Heart right ventricle (tissue), 16 donors: Measurements from ENCODE around the gene IGSF9. TPM values are rescaled to one million over a fixed set of nuclear protein-coding genes. Genes with fewer than 3 reads are reported as not detected.

Experiments used
- ATAC-seq, 8 donors: fragments of 200-7000 bp; cut with Tn5 transposase; one replicate each; pipeline ENCODE4 v1.9.1; 2020; ENCODE audit warnings: mild to moderate bottlenecking in 8 of 8, moderate library complexity in 8 of 8, moderate number of reproducible peaks in 1 of 8
- DNase-seq, 2 donors: peaks; one replicate each; pipeline ENCODE4 v3.0.0-alpha.2; 2020
- H3K27ac ChIP-seq, 10 donors: fragments of 200-600 bp; sonication (generic) in 2 of 10; one replicate each; pipeline versions ENCODE4 v1.5.0 to v1.8.0; 2020 to 2022; ENCODE audit warnings: mild to moderate bottlenecking in 3 of 10
- H3K27me3 ChIP-seq, 7 donors: fragments of 200-600 bp; one replicate each; pipeline ENCODE4 v1.8.0; 2021 to 2022; ENCODE audit warnings: mild to moderate bottlenecking in 2 of 7
- H3K36me3 ChIP-seq, 9 donors: fragments of 200-600 bp; sonication (generic) in 1 of 9; one replicate each; pipeline versions ENCODE4 v1.5.0 to v1.8.0; 2020 to 2022; ENCODE audit warnings: mild to moderate bottlenecking in 2 of 9
- H3K4me1 ChIP-seq, 9 donors: fragments of 200-600 bp; sonication (generic) in 1 of 9; one replicate each; pipeline versions ENCODE4 v1.5.0 to v1.8.0; 2020 to 2022; ENCODE audit warnings: mild to moderate bottlenecking in 4 of 9
- H3K4me3 ChIP-seq, 10 donors: fragments of 200-600 bp; sonication (generic) in 2 of 10; one replicate each; pipeline versions ENCODE4 v1.5.0 to v1.8.0; 2020 to 2022; ENCODE audit warnings: mild to moderate bottlenecking in 7 of 10, moderate library complexity in 2 of 10
- H3K9me3 ChIP-seq, 11 donors: fragments of 200-600 bp in 10 of 11; sonication (generic) in 2 of 11; one replicate each; pipeline versions ENCODE4 v1.5.0 to v1.8.0; 2013 to 2022; ENCODE audit warnings: mild to moderate bottlenecking in 2 of 11, control low read depth in 1 of 11, moderate library complexity in 1 of 11
- CTCF ChIP-seq, 9 donors: fragments of 200-600 bp; sonication (generic) in 2 of 9; IDR thresholded peaks; one replicate each; pipeline versions ENCODE4 v1.5.0 to v1.8.0; 2021 to 2022; ENCODE audit warnings: antibody characterized with exemption in 9 of 9, mild to moderate bottlenecking in 5 of 9, moderate library complexity in 1 of 9
- WGBS, 2 donors: extraction: QIAGEN DNeasy Blood & Tissue Kit; methylation state at CpG; one replicate each; pipeline ENCODE4 v1.1.7; 2013; ENCODE audit warnings: inconsistent platforms in 1 of 2; 5-methylcytosine and 5-hydroxymethylcytosine counted together
- intact Hi-C, 10 donors: fragments of 100-400 bp; cut with DNase I; formaldehyde crosslinking; loops; one replicate each; pipeline versions ENCODE4 v1.11.1 to v1.14.2; 2022
- polyA plus RNA-seq, 2 donors: library from polyadenylated mRNA; stranded (reverse); fragments of 200-250 nt; gene quantifications; one replicate each; pipeline ENCODE4 v1.2.3, GENCODE V29; 2013
- total RNA-seq, 10 donors: library from RNA; stranded (reverse); fragmentation: NEBNext Ultra II Directional in 3 of 10; extraction: Animal tissue kit (Norgen Biotek cat#: 25700) in 3 of 10; gene quantifications; one replicate each; pipeline versions ENCODE4 v1.2.1 to v1.2.4, GENCODE V29; 2021 to 2023
- donor health status: Arrhythmogenic right ventricular cardiomyopathy.
- donor health status: ischemic (EF 13 %, LVEDD 7.1; RV severe dilation, severe dysfunction).
- donor health status: healthy with polysubstance abuse.
- donor health status: DM: no; HTN: yes; CAD: no.
- donor health status: DM: no; HTN: no; CAD: no.
- donor health status: ischemic (EF 25% LVEDD 6.9; RV normal size, moderate dysfunction).
- donor health status: ischemic (EF 25% LVEDD 5.7; RV mildly dilated, moderate dysfunction).
- donor health status: healthy.
- donor health status: DM: yes; HTN: yes; CAD: no.
- donor health status: Ischemic cardiomyopathy.
- donor health status: ischemic (EF 35%, LVEDD 5.7; RV mildly dilated, moderate dysfunction).
- donor health status: nonischemic (EF 11% LVEDD 7.7; RV severe dilation, severe dysfunction).
- donor health status: DM: yes; HTN: yes; CAD: no.
- donor health status: PGD.
- donor health status: ischemic (EF 29% LVEDD 5.4; RV normal size, mild dysfunction).
- donor health status: nonischemic (EF 23%, LVEDD 6.1; RV moderate dilation, normal function).

The IGSF9 gene
- total and polyA plus RNA-seq, 12 donors, result 0.03 to 0.15 (median 0.08) TPM; not detected in 7

- intact Hi-C loops, result no loop called here
- ATAC-seq (no peak), DNase-seq (no peak)
- no peaks in the 10 kb centered on the region for H3K27me3 ChIP-seq
- peak overlapping the region in 7 of 10 donors; percentile 9 to 100 (median 53) for H3K27ac ChIP-seq
- peaks cover 0 to 67% (median 32%) of the 10 kb centered on the region in 9 donors for H3K36me3 ChIP-seq
- H3K9me3 ChIP-seq, result no peaks in the 10 kb centered on the region
- peaks cover 18 to 82% (median 74%) of the 10 kb centered on the region in 9 donors for H3K4me1 ChIP-seq
- H3K4me3 ChIP-seq, result no peak overlapping the region
- 89 to 97% methylated on average over 10 of the region's 10 CpGs for WGBS, 2 donors
- TF ChIP-seq CTCF (IDR thresholded peaks at IDR 0.05), result no peak
Measured at GRCh38 chr1:159919236-159919865, 26.1 kb downstream of the IGSF9 start.

GRCh38 chr1:159918352-159919200 lies 26.8 kb downstream of the IGSF9 start:
- peaks cover 0 to 67% (median 32%) of the 10 kb centered on the region in 9 donors for H3K36me3 ChIP-seq

GRCh38 chr1:159917533-159918351 lies 27.7 kb downstream of the IGSF9 start:
- peak in 1 of 8 donors; percentile 5 for ATAC-seq
- no peaks in the 10 kb centered on the region for H3K9me3 ChIP-seq
- DNase-seq, result no peak
- peaks cover 0 to 67% (median 32%) of the 10 kb centered on the region in 9 donors for H3K36me3 ChIP-seq
- 75 to 76% methylated on average over 5 of the region's 5 CpGs for WGBS, 2 donors
- peaks cover 21 to 88% (median 70%) of the 10 kb centered on the region in 9 donors for H3K4me1 ChIP-seq
- no peak overlapping the region for H3K4me3 ChIP-seq
- peak overlapping the region in 4 of 10 donors; percentile 1 to 53 (median 18) for H3K27ac ChIP-seq
- no peak for TF ChIP-seq CTCF (IDR thresholded peaks at IDR 0.05)
- intact Hi-C loops, result no loop called here
- no peaks in the 10 kb centered on the region for H3K27me3 ChIP-seq

More at GRCh38 chr1:159918352-159919200, 26.8 kb downstream of the IGSF9 start:
- 88 to 93% methylated on average over 13 of the region's 13 CpGs for WGBS, 2 donors
- TF ChIP-seq CTCF (IDR thresholded peaks at IDR 0.05), result no peak
- no peak overlapping the region for H3K4me3 ChIP-seq
- H3K27me3 ChIP-seq, result no peaks in the 10 kb centered on the region
- DNase-seq (no peak), ATAC-seq (no peak)
- H3K4me1 ChIP-seq, result peaks cover 19 to 86% (median 74%) of the 10 kb centered on the region in 9 donors
- intact Hi-C loops, result no loop called here
- H3K9me3 ChIP-seq, result no peaks in the 10 kb centered on the region
- H3K27ac ChIP-seq, result peak overlapping the region in 5 of 10 donors; percentile 28 to 100 (median 53)
